AG04450 (cell line): ENCODE results near the gene IGSF22. TPM values are rescaled to one million over a fixed set of nuclear protein-coding genes. Genes with fewer than 3 reads are reported as not detected.

Experiments used
- CTCF ChIA-PET: fragments of 300-600, 350-600 bp; formaldehyde crosslinking; extraction: SDS; loops from one replicate; lab custom pipeline; 2022; ENCODE audit warnings: antibody characterized with exemption, inconsistent platforms; lab: Charles Lee
- POLR2A ChIA-PET: fragments of 350-600 bp; formaldehyde crosslinking; extraction: SDS; loops from one replicate; lab custom pipeline; 2021; ENCODE audit warnings: antibody characterized with exemption, inconsistent platforms; lab: Yijun Ruan, JAX
- DNase-seq: peaks from one replicate; pipeline ENCODE4 v3.0.0-alpha.2; 2011; ENCODE audit warnings: low read depth, low spot score
- H3K27ac ChIP-seq: one replicate; pipeline ENCODE4 v1.5.1; 2012; ENCODE audit warnings: low read depth, low read length, control low read depth
- H3K27me3 ChIP-seq: one replicate; pipeline ENCODE4 v1.6.0; 2012; ENCODE audit warnings: low read length; ENCODE audit not compliant: control insufficient read depth, insufficient read depth
- H3K4me3 ChIP-seq: 2 replicates; pipeline ENCODE4 v1.5.1; 2011; ENCODE audit warnings: mild to moderate bottlenecking, low read depth, low read length, control low read depth
- H3K9me3 ChIP-seq: 2 replicates; pipeline ENCODE4 v1.5.1; 2012; ENCODE audit warnings: low read length; ENCODE audit not compliant: control insufficient read depth, insufficient read depth
- polyA plus RNA-seq: library from polyadenylated mRNA; depleted of rRNA; stranded (reverse); fragments of >200 nt; gene quantifications from 2 replicates; pipeline ENCODE4 v1.2.3, GENCODE V29; 2011
- TF ChIP-seq, protein P1 (sequence below): IDR thresholded peaks from 2 replicates; pipeline ENCODE4 v1.5.1; 2011; ENCODE audit warnings: low read depth, low read length, control low read depth, inconsistent platforms

Gene IGSF22
- polyA plus RNA-seq, 1 experiment = not detected

DNA sequence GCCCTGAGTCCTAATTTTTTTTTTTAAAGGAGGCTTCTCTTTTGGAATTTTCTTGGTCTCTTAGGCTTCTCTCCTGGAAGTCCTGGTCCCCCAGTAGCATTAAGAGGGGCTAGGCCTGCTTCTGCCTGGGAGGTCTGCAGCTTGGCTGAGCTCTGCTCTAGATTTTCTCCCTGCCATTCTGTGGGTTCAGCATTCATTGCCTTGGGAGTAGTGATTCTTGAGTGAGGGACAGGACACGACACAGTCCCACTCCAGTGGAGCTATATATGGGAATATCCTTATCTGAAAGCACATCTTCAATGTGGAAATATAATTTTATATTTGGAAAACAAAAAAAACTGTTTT is 3.7 kb downstream of the IGSF22 start:
- DNase-seq = no peak
- H3K27ac ChIP-seq = no peak overlapping the region
- POLR2A ChIA-PET = no interaction called here
- CTCF ChIA-PET = interaction anchor here (0.6 to 4.1 kb wide), 28 partner anchors 9 to 251 kb away, joined by 3 to 51 read pairs (median 5); partner anchors contain the start of gene TMEM86A
- no peak overlapping the region for H3K4me3 ChIP-seq
- TF ChIP-seq, protein P1, sequence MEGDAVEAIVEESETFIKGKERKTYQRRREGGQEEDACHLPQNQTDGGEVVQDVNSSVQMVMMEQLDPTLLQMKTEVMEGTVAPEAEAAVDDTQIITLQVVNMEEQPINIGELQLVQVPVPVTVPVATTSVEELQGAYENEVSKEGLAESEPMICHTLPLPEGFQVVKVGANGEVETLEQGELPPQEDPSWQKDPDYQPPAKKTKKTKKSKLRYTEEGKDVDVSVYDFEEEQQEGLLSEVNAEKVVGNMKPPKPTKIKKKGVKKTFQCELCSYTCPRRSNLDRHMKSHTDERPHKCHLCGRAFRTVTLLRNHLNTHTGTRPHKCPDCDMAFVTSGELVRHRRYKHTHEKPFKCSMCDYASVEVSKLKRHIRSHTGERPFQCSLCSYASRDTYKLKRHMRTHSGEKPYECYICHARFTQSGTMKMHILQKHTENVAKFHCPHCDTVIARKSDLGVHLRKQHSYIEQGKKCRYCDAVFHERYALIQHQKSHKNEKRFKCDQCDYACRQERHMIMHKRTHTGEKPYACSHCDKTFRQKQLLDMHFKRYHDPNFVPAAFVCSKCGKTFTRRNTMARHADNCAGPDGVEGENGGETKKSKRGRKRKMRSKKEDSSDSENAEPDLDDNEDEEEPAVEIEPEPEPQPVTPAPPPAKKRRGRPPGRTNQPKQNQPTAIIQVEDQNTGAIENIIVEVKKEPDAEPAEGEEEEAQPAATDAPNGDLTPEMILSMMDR = no peak
- peaks cover 6% of the 10 kb centered on the region for H3K27me3 ChIP-seq
- H3K9me3 ChIP-seq = no peaks in the 10 kb centered on the region; the same call in 1 of the 2 replicates

DNA sequence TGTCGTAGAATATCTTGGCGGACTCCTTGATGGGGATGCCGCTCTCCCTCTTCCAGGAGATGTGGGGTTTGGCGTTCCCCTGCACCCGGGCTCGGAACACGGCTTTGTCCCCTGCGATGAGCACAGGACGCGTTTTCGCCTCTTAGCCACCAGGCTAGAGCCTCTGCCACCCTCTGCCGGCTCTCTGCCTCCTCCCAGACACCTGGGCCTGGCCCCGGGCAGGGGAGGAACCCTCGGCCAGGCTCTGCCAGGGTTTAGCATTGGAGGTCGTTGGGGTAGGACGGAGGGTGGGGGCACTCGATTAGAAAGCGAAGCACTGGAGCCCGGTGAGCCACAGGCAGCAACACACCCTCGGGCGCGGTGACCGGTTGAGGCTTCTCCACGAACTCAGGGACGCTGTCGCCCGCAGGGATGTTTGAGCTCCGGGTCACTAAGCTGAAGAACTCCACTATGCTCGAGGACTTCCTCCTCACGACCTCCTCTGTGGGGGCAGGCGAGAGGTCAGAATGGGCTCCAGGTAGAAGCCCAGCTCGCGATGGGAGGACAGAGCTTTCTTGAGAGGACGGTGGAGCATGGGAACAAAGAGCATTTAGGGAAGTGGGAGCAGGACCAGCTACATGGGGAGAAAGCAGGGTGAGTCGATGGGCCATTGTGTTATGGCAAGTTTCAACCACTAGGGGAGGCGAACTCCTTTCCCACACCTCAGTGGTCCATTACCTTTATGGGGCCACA is 4.3 kb downstream of the IGSF22 start:
- Histone ChIP-seq H3K27ac (no peak overlapping the region), H3K9me3 (no peaks in the 10 kb centered on the region; the same call in 1 of the 2 replicates), H3K27me3 (peaks cover 6% of the 10 kb centered on the region), H3K4me3 (peak overlapping the region; percentile 65)
- no peak for DNase-seq
- ChIA-PET CTCF (interaction anchor here (0.6 to 4.1 kb wide), 30 partner anchors 8 to 250 kb away, joined by 3 to 51 read pairs (median 5); partner anchors contain the start of gene TMEM86A), POLR2A (no interaction called here)
- TF ChIP-seq, protein P1 = peak; percentile 83

DNA sequence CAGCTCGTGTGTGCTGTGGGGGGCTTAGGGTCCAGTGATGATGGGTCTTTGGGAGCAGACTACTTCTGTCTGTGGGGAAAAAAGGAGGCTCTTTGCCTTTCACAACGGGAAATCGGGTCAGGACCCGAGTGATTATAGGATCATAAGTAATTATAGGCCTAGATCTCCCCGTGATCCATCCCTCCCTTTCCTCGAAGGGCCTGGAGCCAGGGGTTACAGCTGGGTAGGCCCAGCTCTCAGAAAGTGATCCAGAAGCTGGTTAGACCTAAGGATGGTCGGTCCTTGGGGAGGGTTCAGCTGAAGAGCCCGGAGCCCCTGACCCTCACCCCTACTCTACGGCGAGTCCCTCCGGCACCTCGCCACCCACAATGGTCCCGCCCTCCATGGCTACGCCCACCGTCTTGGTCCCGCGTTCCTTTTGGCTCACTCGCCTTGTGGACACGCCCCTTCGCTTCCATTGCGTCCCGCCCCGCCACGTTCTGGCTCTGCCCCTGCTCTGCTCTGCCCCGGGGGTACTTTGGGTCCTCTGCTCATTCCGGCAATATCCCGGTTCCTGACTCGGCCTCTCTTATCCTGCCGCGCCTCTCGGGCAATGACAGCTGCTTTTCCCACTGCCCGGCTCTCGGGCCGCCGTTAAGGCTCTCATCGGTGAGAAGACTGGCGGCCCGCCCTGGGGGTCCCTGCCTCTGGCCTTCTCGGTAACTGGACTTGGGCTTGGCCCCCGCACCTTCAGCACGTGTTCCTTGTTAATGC is 5.0 kb downstream of the IGSF22 start:
- POLR2A ChIA-PET = interaction anchor here (0.9 kb wide), 1 partner anchor 194 kb away, joined by 3 read pairs; no protein-coding TSS in a partner anchor
- TF ChIP-seq, protein P1 = no peak
- Histone ChIP-seq H3K4me3 (peak overlapping the region; percentile 65), H3K27me3 (peaks cover 5% of the 10 kb centered on the region), H3K9me3 (no peaks in the 10 kb centered on the region; the same call in 1 of the 2 replicates), H3K27ac (no peak overlapping the region)
- no peak for DNase-seq
- CTCF ChIA-PET = interaction anchor here (0.6 to 4.1 kb wide), 14 partner anchors 8 to 1474 kb away, joined by 3 to 51 read pairs (median 8); partner anchors contain the start of gene TMEM86A

DNA sequence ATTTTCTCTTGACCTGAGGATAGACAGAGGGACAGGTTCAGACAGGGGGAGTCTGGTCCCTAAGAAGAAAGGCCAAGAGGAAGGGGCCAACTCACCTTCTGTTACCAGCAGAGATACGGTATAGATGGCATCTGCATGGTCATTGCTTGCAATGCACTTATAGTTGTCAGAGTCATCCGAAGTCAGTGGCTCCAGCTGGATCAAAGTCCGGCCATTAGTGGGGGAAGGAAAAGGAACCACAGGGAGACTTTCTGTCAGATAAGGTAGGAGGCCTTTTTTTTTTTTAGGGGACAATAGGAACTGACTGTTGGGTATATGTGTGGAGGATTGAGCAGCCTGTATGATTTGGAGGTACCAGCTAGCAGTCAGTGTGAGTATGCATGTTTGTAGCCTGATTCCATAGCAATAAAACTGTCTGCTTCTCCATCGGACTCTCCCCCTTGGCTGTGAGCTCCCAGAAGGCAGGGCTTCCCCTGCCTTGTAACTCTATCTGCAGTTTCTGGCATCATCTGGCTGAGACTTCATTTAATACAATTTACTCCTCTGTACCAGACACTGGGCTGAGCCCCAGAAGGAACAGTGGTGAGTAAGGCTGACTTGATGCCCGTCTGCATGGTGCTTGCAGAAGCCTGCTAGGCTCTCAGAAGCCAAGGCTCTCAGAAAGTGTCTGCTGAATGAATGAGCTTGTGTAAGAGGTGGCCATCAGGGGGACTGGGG is 5.7 kb downstream of the IGSF22 start:
- ChIA-PET CTCF (interaction anchor here (0.7 to 4.1 kb wide), 4 partner anchors 11 to 476 kb away, joined by 3 to 51 read pairs (median 14); no protein-coding TSS in a partner anchor), POLR2A (interaction anchor here (0.9 kb wide), 1 partner anchor 193 kb away, joined by 3 read pairs; no protein-coding TSS in a partner anchor)
- peaks cover 3% of the 10 kb centered on the region for H3K27me3 ChIP-seq
- TF ChIP-seq, protein P1 = no peak
- H3K4me3 ChIP-seq = peak overlapping the region; percentile 65; the same call in 1 of the 2 replicates
- no peak overlapping the region for H3K27ac ChIP-seq
- DNase-seq = no peak
- no peaks in the 10 kb centered on the region; the same call in 1 of the 2 replicates for H3K9me3 ChIP-seq
